Liver (tissue), 3 donors: Measurements from ENCODE around the gene PPP1R36.

ENCODE experiments used
- CTCF ChIP-seq: fragments of 150-350 bp; IDR thresholded peaks from 2 replicates; pipeline ENCODE4 v1.5.1; 2017; ENCODE audit warnings: improper control_type of control experiment, low read depth, low read length; ENCODE audit not compliant: missing input control
- HNF4G ChIP-seq: IDR thresholded peaks from 2 replicates; pipeline ENCODE4 v1.6.1; 2016; ENCODE audit warnings: antibody characterized with exemption
- JUND ChIP-seq, 2 donors: IDR thresholded peaks; 2 replicates each; pipeline ENCODE4 v1.6.1; 2016; ENCODE audit warnings: antibody characterized with exemption in 2 of 2
- MAX ChIP-seq: IDR thresholded peaks from 2 replicates; pipeline ENCODE4 v1.6.1; 2016; ENCODE audit warnings: antibody characterized with exemption
- donor health status: healthy.
- donor health status: healthy.

- TF ChIP-seq CTCF (no peak), HNF4G (no peak), MAX (no peak), JUND (IDR thresholded peaks at IDR 0.05) (no peak)
These were observed 44.7 kb downstream of the PPP1R36 start for GRCh38 chr14:64594438-64594837.
